CD8-positive, alpha-beta memory T cell (primary cell): ENCODE measurements around the gene INTS4. TPM values are rescaled to one million over a fixed set of nuclear protein-coding genes. Genes with fewer than 3 reads are reported as not detected.

Source experiments
- CTCF ChIA-PET: fragments of 350-600 bp; sonication (Branson Sonifier 250); formaldehyde crosslinking; loops from one replicate; lab custom pipeline; 2021; ENCODE audit warnings: antibody characterized with exemption; lab: Charles Lee
- POLR2A ChIA-PET: fragments of 350-600 bp; sonication (Branson Sonifier 250); formaldehyde crosslinking; loops from one replicate; lab custom pipeline; 2021; ENCODE audit warnings: antibody characterized with exemption; lab: Charles Lee
- DNase-seq, 5 donors: peaks; one replicate each; pipeline versions ENCODE4 v3.0.0 to v3.0.0-alpha.2; 2020 to 2022; ENCODE audit warnings: mixed read lengths in 1 of 5
- H3K27ac ChIP-seq: one replicate; pipeline ENCODE4 v1.7.0; 2013; ENCODE audit warnings: low read depth, mild to moderate bottlenecking, low read length, moderate library complexity
- H3K27me3 ChIP-seq: 2 replicates; pipeline ENCODE4 v1.7.0; 2013; ENCODE audit warnings: low read length, mild to moderate bottlenecking; ENCODE audit not compliant: insufficient read depth, poor library complexity, severe bottlenecking
- H3K36me3 ChIP-seq: 2 replicates; pipeline ENCODE4 v1.7.0; 2013; ENCODE audit warnings: mild to moderate bottlenecking, low read length, moderate library complexity; ENCODE audit not compliant: insufficient read depth
- H3K4me1 ChIP-seq: 2 replicates; pipeline ENCODE4 v1.7.0; 2013; ENCODE audit warnings: mild to moderate bottlenecking, low read length, moderate library complexity; ENCODE audit not compliant: insufficient read depth
- H3K4me3 ChIP-seq: 2 replicates; pipeline ENCODE4 v1.7.0; 2013; ENCODE audit warnings: mild to moderate bottlenecking, low read length
- H3K9me3 ChIP-seq: 2 replicates; pipeline ENCODE4 v1.7.0; 2013; ENCODE audit warnings: mild to moderate bottlenecking, low read length
- H3K27ac Mint-ChIP-seq, 8 donors: one replicate each; pipeline ENCODE4 v1.8.0; 2020 to 2021; ENCODE audit warnings: mixed read lengths in 8 of 8, mild to moderate bottlenecking in 6 of 8, inconsistent platforms in 3 of 8, moderate library complexity in 3 of 8
- H3K27me3 Mint-ChIP-seq, 2 donors: one replicate each; pipeline ENCODE4 v1.8.0; 2020 to 2021; ENCODE audit warnings: mixed read lengths in 2 of 2, mild to moderate bottlenecking in 1 of 2, moderate library complexity in 1 of 2
- H3K36me3 Mint-ChIP-seq, 3 donors: one replicate each; pipeline ENCODE4 v1.8.0; 2020 to 2021; ENCODE audit warnings: mixed read lengths in 3 of 3, inconsistent platforms in 1 of 3, mild to moderate bottlenecking in 1 of 3
- H3K4me1 Mint-ChIP-seq, 3 donors: one replicate each; pipeline ENCODE4 v1.8.0; 2020 to 2021; ENCODE audit warnings: mixed read lengths in 3 of 3, inconsistent platforms in 1 of 3, mild to moderate bottlenecking in 1 of 3
- H3K4me3 Mint-ChIP-seq, 7 donors: one replicate each; pipeline ENCODE4 v1.8.0; 2020 to 2021; ENCODE audit warnings: mixed read lengths in 7 of 7, mild to moderate bottlenecking in 6 of 7, moderate library complexity in 4 of 7, inconsistent platforms in 2 of 7
- H3K9me3 Mint-ChIP-seq, 5 donors: one replicate each; pipeline ENCODE4 v1.8.0; 2020 to 2022; ENCODE audit warnings: mixed read lengths in 5 of 5, mild to moderate bottlenecking in 3 of 5, moderate library complexity in 2 of 5, inconsistent platforms in 1 of 5
- polyA plus RNA-seq: library from polyadenylated mRNA; unstranded; fragments of 300-500 nt; fragmentation: Illumina TruSeq; gene quantifications from one replicate; pipeline ENCODE4 v1.2.3, GENCODE V29; 2021
- total RNA-seq, 2 experiments: library from RNA; stranded (reverse); gene quantifications; one replicate each; pipeline ENCODE4 v1.2.3, GENCODE V29; 2021

The INTS4 gene
- total and polyA plus RNA-seq, 3 experiments from 2014 or later = 44.5 to 54.9 (median 52.2) TPM

DNA sequence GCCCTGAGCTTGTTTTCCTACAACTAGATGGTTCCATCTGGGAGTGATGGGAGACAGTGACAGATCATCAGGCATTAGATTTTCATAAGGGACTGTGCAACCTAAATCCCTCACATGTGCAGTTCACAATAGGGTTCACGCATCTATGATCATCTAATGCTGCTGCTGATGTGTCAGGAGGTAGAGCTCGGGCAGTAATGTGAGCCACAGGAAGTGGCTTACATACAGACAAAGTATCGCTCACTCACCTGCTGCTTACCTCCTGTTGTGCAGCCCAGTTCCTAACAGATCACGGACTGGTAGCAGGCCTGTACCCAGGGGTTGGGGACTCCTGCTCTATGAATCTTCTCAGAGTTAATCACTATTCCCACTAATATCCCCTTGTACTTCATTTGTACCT lies 161.2 kb downstream of the INTS4 start:
- H3K9me3 ChIP-seq = no peaks in the 10 kb centered on the region
- Mint-ChIP-seq H3K27me3 (no peaks in the 10 kb centered on the region), H3K9me3 (no peaks in the 10 kb centered on the region), H3K27ac (peak overlapping the region in 1 of 8 donors; percentile 82), H3K36me3 (peaks cover 0 to 3% (median 3%) of the 10 kb centered on the region in 3 donors), H3K4me3 (no peak overlapping the region), H3K4me1 (peaks cover 5 to 9% (median 6%) of the 10 kb centered on the region in 3 donors)
- no peak for DNase-seq
- no peaks in the 10 kb centered on the region for H3K27me3 ChIP-seq
- H3K27ac ChIP-seq = no peak overlapping the region
- no peaks in the 10 kb centered on the region for H3K4me1 ChIP-seq
- H3K4me3 ChIP-seq = no peak overlapping the region
- CTCF ChIA-PET = no interaction called here
- no peaks in the 10 kb centered on the region for H3K36me3 ChIP-seq
- POLR2A ChIA-PET = no interaction called here

GRCh38 chr11:77828926-77829325 lies 165.5 kb downstream of the INTS4 start:
- Mint-ChIP-seq H3K36me3 (peaks cover 0 to 3% (median 3%) of the 10 kb centered on the region in 3 donors), H3K27ac (no peak overlapping the region), H3K27me3 (no peaks in the 10 kb centered on the region), H3K9me3 (no peaks in the 10 kb centered on the region), H3K4me3 (peak overlapping the region in 1 of 7 donors; percentile 18), H3K4me1 (peaks cover 5 to 8% (median 6%) of the 10 kb centered on the region in 3 donors)
- ChIA-PET CTCF (no interaction called here), POLR2A (no interaction called here)
- Histone ChIP-seq H3K36me3 (no peaks in the 10 kb centered on the region), H3K9me3 (no peaks in the 10 kb centered on the region), H3K4me3 (no peak overlapping the region), H3K4me1 (no peaks in the 10 kb centered on the region), H3K27ac (no peak overlapping the region), H3K27me3 (no peaks in the 10 kb centered on the region)
- no peak for DNase-seq

Other genes with a start within 250 kb of the INTS4 start
- gene RSF1, start 173.9 kb downstream of the INTS4 start, total RNA-seq = 10 to 100 TPM; 54.2 to 57.0 TPM
- 51.2 TPM for gene RSF1, start 173.9 kb downstream of the INTS4 start, polyA plus RNA-seq
- gene AAMDC, start 173.5 kb downstream of the INTS4 start, total RNA-seq = 1 to 10 TPM; 4.3 to 4.9 TPM
- gene AAMDC, start 173.5 kb downstream of the INTS4 start, polyA plus RNA-seq = 22.1 TPM
- under 1 TPM; 0.20 to 0.27 TPM for gene KCTD14, start 28.6 kb upstream of the INTS4 start, total RNA-seq
- 0.20 TPM for gene KCTD14, start 28.6 kb upstream of the INTS4 start, polyA plus RNA-seq
- not detected for gene THRSP, start 69.2 kb upstream of the INTS4 start, total RNA-seq
- not detected for gene THRSP, start 69.2 kb upstream of the INTS4 start, polyA plus RNA-seq
- gene NDUFC2, start 85.2 kb upstream of the INTS4 start, total RNA-seq = 100 to 1,000 TPM; 202 to 220 TPM
- gene NDUFC2, start 85.2 kb upstream of the INTS4 start, polyA plus RNA-seq = 189 TPM
- 10 to 100 TPM; 43.4 to 46.9 TPM for gene ALG8, start 145.0 kb upstream of the INTS4 start, total RNA-seq
- 48.9 TPM for gene ALG8, start 145.0 kb upstream of the INTS4 start, polyA plus RNA-seq
- gene KCTD21, start 194.0 kb upstream of the INTS4 start, total RNA-seq = 1 to 10 TPM; 4.6 to 4.9 TPM
- gene KCTD21, start 194.0 kb upstream of the INTS4 start, polyA plus RNA-seq = 3.3 TPM
- gene USP35, start 194.3 kb upstream of the INTS4 start, total RNA-seq = 1 to 10 TPM; 4.4 TPM
- 1.1 TPM for gene USP35, start 194.3 kb upstream of the INTS4 start, polyA plus RNA-seq